Skin of body (tissue), 2 donors: ENCODE data around the gene AHSG. TPM values are rescaled to one million over a fixed set of nuclear protein-coding genes. Genes with fewer than 3 reads are reported as not detected.
"Not testable (repeated sequence)": the region's sequence is repeated elsewhere in the genome, so short reads cannot be mapped to it uniquely, and the experiment has no call there.

Experiments
- DNase-seq: peaks from one replicate; lab custom pipeline; 2025; lab: John Stamatoyannopoulos, UW
- total RNA-seq: library from RNA; depleted of rRNA; stranded (reverse); fragments of >200 nt; gene quantifications from one replicate; pipeline ENCODE4 v1.2.3, GENCODE V29; 2014

AHSG gene
- not detected for total RNA-seq

GRCh38 chr3:186612721-186613636 lies at the start of gene AHSG:
TSS of gene AHSG (plus strand) at chr3:186613060. CDS start at chr3:186613142, 82 bp downstream.
- DNase-seq, result no peak

GRCh38 chr3:186564586-186564985 lies 48.3 kb upstream of the AHSG start:
- DNase-seq, result no peak

GRCh38 chr3:186566772-186567071 lies 46.1 kb upstream of the AHSG start:
- no peak for DNase-seq

- DNase-seq, result peak; percentile 89
Measured at GRCh38 chr3:186567072-186567921, 45.6 kb upstream of the AHSG start, which contains the start of gene TBCCD1. TSS of gene TBCCD1 (minus strand) at chr3:186567339. CDS start at chr3:186564329, 3,010 bp downstream.

- not testable (repeated sequence) for DNase-seq
Measured at GRCh38 chr3:186569361-186569760, 43.5 kb upstream of the AHSG start.

- DNase-seq, result no peak
Measured at GRCh38 chr3:186569779-186570095, 43.1 kb upstream of the AHSG start.

GRCh38 chr3:186570096-186570940 lies 42.5 kb upstream of the AHSG start, which contains the start of gene DNAJB11:
TSS of gene DNAJB11 (plus strand) at chr3:186570720. CDS start at chr3:186570898, 178 bp downstream.
- peak; percentile 100 for DNase-seq

GRCh38 chr3:186570941-186571643 lies 41.8 kb upstream of the AHSG start:
- no peak for DNase-seq

- no peak for DNase-seq
Measured at GRCh38 chr3:186571644-186572013, 41.2 kb upstream of the AHSG start.

GRCh38 chr3:186577521-186577920 lies 35.3 kb upstream of the AHSG start:
- no peak for DNase-seq

- DNase-seq, result no peak
Measured at GRCh38 chr3:186580785-186581184, 32.1 kb upstream of the AHSG start.

GRCh38 chr3:186582541-186582940 lies 30.3 kb upstream of the AHSG start:
- DNase-seq, result no peak

- no peak for DNase-seq
Measured at GRCh38 chr3:186583831-186584230, 29.0 kb upstream of the AHSG start.

GRCh38 chr3:186586245-186586644 lies 26.6 kb upstream of the AHSG start:
- DNase-seq, result not testable (repeated sequence)

GRCh38 chr3:186587183-186587582 lies 25.7 kb upstream of the AHSG start:
- no peak for DNase-seq

GRCh38 chr3:186588632-186589031 lies 24.2 kb upstream of the AHSG start:
- no peak for DNase-seq

- no peak for DNase-seq
Measured at GRCh38 chr3:186589121-186589520, 23.7 kb upstream of the AHSG start.

GRCh38 chr3:186589856-186590579 lies 22.8 kb upstream of the AHSG start:
- no peak for DNase-seq

GRCh38 chr3:186590580-186591295 lies 22.1 kb upstream of the AHSG start:
- no peak for DNase-seq
